Esophagus (tissue), 2 donors: ENCODE data around the gene ROGDI. TPM values are rescaled to one million over a fixed set of nuclear protein-coding genes. Genes with fewer than 3 reads are reported as not detected.
A peak's percentile ranks its signal among the peaks of the same experiment; 100 is the strongest.

Experiments used
- H3K27ac ChIP-seq, 2 donors: one replicate each; pipeline ENCODE4 v1.5.1; 2013; ENCODE audit warnings: low read depth in 2 of 2, mild to moderate bottlenecking in 2 of 2, inconsistent platforms in 1 of 2, low read length in 1 of 2, moderate library complexity in 1 of 2
- H3K27me3 ChIP-seq, 2 donors: one replicate each; pipeline ENCODE4 v1.6.1; 2013; ENCODE audit warnings: low read length in 2 of 2, control low read depth in 1 of 2, mild to moderate bottlenecking in 1 of 2; ENCODE audit not compliant: insufficient read depth in 2 of 2, control insufficient read depth in 1 of 2
- H3K36me3 ChIP-seq, 2 donors: one replicate each; pipeline ENCODE4 v1.6.1; 2013; ENCODE audit warnings: low read length in 1 of 2; ENCODE audit not compliant: control insufficient read depth in 2 of 2, insufficient read depth in 2 of 2
- H3K4me1 ChIP-seq, 2 donors: one replicate each; pipeline ENCODE4 v1.6.1; 2013; ENCODE audit warnings: low read length in 1 of 2; ENCODE audit not compliant: control insufficient read depth in 2 of 2, insufficient read depth in 2 of 2
- H3K4me3 ChIP-seq, 2 donors: one replicate each; pipeline ENCODE4 v1.5.1; 2013; ENCODE audit warnings: low read length in 2 of 2, mild to moderate bottlenecking in 2 of 2, low read depth in 1 of 2, moderate library complexity in 1 of 2
- H3K9me3 ChIP-seq, 2 donors: one replicate each; pipeline ENCODE4 v1.6.1; 2013; ENCODE audit warnings: mild to moderate bottlenecking in 2 of 2, low read depth in 1 of 2, low read length in 1 of 2, moderate library complexity in 1 of 2; ENCODE audit not compliant: control insufficient read depth in 2 of 2, insufficient read depth in 1 of 2
- WGBS, 2 donors: extraction: QIAGEN DNeasy Blood & Tissue Kit; methylation state at CpG; one replicate each; pipeline ENCODE4 v1.1.7; 2013; 5-methylcytosine and 5-hydroxymethylcytosine counted together
- polyA plus RNA-seq, 2 donors: library from polyadenylated mRNA; stranded (reverse); fragments of 200-250 nt; gene quantifications; one replicate each; pipeline ENCODE4 v1.2.3, GENCODE V29; 2013
- donor health status: healthy with polysubstance abuse.
- donor health status: Bipolar disorder and iron deficiency.

ROGDI gene
- polyA plus RNA-seq, 2 donors: 28.7 to 49.5 TPM

DNA sequence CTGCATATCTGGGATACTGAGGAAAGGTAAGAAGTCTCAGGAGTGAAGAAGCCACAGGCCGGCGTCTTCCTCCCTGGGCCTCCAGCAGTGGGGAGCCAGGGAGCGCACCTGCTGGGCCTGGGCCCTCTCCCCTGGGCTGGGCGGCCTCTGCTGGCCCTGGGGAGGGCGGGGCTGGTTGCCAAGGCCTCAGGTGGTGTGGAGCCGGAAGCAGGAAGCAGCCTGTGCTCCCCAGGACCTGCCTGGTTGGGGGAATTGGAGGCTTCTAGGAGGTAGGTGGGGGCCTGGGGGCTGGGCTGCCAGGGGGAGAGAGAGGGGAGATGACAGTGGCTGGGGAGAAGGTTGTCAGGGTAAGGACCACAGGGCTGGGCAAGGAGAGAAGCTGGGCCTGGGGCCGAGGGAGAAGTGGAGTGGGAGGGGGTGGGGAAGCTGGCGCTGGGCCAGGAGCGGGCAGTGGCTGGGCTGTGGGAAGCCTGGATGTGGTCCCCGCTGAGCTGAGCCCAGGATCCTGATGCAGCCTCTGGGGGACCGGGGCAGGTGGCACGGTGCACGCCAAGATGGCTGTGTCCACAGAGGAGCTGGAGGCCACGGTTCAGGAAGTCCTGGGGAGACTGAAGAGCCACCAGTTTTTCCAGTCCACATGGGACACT is 7.1 kb downstream of the ROGDI start, which contains the start of gene SMIM22:
TSS of gene SMIM22 (plus strand) at position 189 of the 647 bp plus-strand sequence. CDS start at position 555, 366 bp downstream.
- Histone ChIP-seq H3K36me3 (peaks cover 7 to 20% of the 10 kb centered on the region in 2 donors), H3K4me3 (peak within 1 kb of the TSS; percentile 5 to 19), H3K27me3 (no peaks in the 10 kb centered on the region), H3K27ac (no peak within 1 kb of the TSS), H3K4me1 (peaks cover 0 to 4% of the 10 kb centered on the region in 2 donors), H3K9me3 (no peaks in the 10 kb centered on the region)
- 56 to 69% methylated on average over 14 of the region's 14 CpGs for WGBS, 2 donors

DNA sequence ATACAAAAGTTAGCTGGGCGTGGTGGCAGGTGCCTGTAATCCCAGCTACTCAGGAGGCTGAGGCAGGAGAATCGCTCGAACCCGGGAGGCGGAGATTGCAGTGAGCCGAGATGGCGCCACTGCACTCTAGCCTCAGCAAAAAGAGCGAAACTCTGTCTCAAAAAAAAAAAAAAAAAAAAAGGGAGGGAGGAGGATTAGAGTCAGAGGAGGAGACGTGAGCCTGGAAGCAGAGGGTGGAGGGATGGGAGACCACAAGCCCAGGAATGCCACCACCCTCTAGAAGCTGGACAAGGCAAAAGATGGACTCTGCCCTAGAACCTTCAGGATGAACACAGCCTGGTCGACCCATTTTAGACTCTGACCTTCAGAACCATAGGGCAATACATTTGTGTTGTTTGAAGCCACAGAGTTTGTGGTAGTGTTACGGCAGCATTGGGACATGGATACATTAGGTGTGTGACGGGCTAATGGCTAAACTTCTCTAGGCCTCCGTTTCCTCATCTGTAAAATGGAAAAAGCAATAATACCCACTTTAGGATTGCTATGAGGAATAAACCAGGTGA is 9.4 kb downstream of the ROGDI start:
- 70 to 75% methylated on average over 12 to 13 of the region's 13 CpGs for WGBS, 2 donors
- Histone ChIP-seq H3K4me3 (no peak overlapping the region), H3K9me3 (no peaks in the 10 kb centered on the region), H3K36me3 (peaks cover 4 to 10% of the 10 kb centered on the region in 2 donors), H3K4me1 (peaks cover 0 to 3% of the 10 kb centered on the region in 2 donors), H3K27ac (no peak overlapping the region), H3K27me3 (no peaks in the 10 kb centered on the region)

GRCh38 chr16:4790871-4791270 is 11.6 kb downstream of the ROGDI start:
- no peaks in the 10 kb centered on the region for H3K36me3 ChIP-seq
- H3K27ac ChIP-seq: no peak overlapping the region
- peaks cover 0 to 3% of the 10 kb centered on the region in 2 donors for H3K4me1 ChIP-seq
- H3K9me3 ChIP-seq: no peaks in the 10 kb centered on the region
- H3K4me3 ChIP-seq: no peak overlapping the region
- 76 to 77% methylated on average over 10 of the region's 10 CpGs for WGBS, 2 donors
- no peaks in the 10 kb centered on the region for H3K27me3 ChIP-seq

GRCh38 chr16:4790261-4790660 is 12.2 kb downstream of the ROGDI start:
- Histone ChIP-seq H3K4me1 (peaks cover 0 to 3% of the 10 kb centered on the region in 2 donors), H3K9me3 (no peaks in the 10 kb centered on the region)
- WGBS, 2 donors: 73% methylated on average over 10 of the region's 10 CpGs

DNA sequence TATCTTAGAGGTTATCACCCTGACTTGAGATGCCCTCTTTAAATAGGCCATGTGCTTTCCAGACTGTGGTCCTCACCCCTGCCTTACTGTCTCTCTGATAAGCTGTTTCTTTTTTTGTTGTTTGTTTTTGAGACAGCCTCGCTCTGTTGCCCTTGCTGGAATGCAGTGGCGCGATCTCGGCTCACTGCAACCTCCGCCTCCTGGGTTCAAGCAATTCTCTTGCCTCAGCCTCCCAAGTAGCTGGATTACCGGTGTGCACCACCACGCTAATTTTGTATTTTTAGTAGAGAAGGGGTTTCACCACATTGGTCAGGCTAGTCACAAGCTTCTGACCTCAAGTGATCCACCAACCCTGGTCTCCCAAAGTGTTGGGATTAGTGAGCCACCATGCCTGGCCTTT is 13.5 kb downstream of the ROGDI start:
- 88 to 90% methylated on average over 7 of the region's 7 CpGs for WGBS, 2 donors
- Histone ChIP-seq H3K27ac (no peak overlapping the region), H3K4me3 (no peak overlapping the region), H3K4me1 (peaks cover 0 to 3% of the 10 kb centered on the region in 2 donors), H3K36me3 (no peaks in the 10 kb centered on the region), H3K9me3 (no peaks in the 10 kb centered on the region), H3K27me3 (no peaks in the 10 kb centered on the region)

More at GRCh38 chr16:4790261-4790660, 12.2 kb downstream of the ROGDI start:
- Histone ChIP-seq H3K27me3 (no peaks in the 10 kb centered on the region), H3K4me3 (no peak overlapping the region), H3K27ac (no peak overlapping the region), H3K36me3 (no peaks in the 10 kb centered on the region)

GRCh38 chr16:4788489-4788889 is 13.9 kb downstream of the ROGDI start:
- 63 to 64% methylated on average over 9 of the region's 9 CpGs for WGBS, 2 donors
- H3K4me3 ChIP-seq: no peak overlapping the region
- H3K27me3 ChIP-seq: no peaks in the 10 kb centered on the region
- H3K9me3 ChIP-seq: no peaks in the 10 kb centered on the region
- H3K36me3 ChIP-seq: no peaks in the 10 kb centered on the region
- H3K4me1 ChIP-seq: peaks cover 0 to 3% of the 10 kb centered on the region in 2 donors
- no peak overlapping the region for H3K27ac ChIP-seq

DNA sequence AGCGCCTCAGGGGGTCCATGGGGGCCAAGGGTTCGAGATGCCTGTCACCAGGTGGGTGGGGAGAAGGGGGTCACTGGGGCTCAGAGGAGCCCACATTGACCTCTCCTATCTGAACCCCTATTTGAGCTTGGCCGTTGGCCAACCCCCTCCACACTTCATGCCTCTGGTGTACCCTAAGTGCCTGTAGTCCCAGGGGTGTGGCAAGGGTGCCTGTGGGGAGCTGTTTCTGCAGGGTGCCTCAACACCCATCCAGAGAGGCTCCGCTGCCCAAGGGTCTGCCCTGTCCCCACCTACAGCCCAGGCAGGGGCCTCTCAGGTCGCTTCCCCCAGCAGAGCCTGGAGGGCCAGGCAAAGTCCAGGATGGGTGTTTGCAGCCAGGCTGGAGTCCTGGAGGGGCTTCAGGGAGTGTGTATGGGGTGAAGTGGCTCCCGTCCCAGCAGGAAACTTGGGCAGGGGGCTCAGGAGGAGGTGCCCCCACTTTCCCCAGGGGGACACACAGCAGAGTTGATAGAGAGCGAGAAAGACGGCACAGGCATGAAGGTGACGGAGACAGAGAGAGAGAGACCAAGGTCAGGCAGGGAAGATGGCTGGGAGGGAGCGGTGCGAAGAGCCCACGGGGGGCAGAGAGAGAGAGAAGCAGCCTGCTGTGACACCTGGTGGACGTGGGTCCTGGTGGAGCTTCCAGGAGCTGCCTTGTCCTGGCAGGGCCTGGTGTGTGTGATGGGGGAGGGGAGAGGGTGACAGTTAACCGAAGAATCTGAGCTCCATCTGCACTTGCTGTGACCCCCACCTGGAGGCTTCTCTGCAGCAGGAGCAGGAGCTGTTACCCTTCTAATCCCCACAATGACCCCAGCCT is 14.6 kb downstream of the ROGDI start, which contains the start of gene SEPTIN12:
TSS of gene SEPTIN12 (minus strand) at position 719 of the 856 bp plus-strand sequence. CDS start at position 19, 700 bp downstream.
- Histone ChIP-seq H3K27me3 (no peaks in the 10 kb centered on the region), H3K4me3 (no peak within 1 kb of the TSS), H3K9me3 (no peaks in the 10 kb centered on the region), H3K36me3 (no peaks in the 10 kb centered on the region), H3K27ac (no peak within 1 kb of the TSS), H3K4me1 (peaks cover 0 to 3% of the 10 kb centered on the region in 2 donors)
- 75 to 77% methylated on average over 14 of the region's 14 CpGs for WGBS, 2 donors

DNA sequence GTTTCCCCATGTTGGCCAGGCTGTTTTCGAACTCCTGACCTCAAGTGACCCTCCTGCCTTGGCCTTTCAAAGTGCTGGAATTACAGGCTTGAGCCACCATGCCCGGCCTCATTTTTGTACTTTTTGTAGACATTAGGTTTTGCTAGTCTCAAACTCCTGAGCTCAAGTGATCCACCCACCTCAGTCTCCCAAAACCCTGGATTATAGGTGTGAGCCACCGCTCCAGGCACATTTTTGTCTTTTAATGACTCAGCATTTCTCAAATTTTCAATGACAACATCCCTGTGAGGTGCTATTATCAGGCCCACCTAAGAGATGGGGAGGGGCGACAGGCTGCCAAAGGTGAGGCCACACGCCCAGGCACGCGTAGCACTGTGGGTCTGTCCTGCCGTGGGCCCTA is 15.4 kb downstream of the ROGDI start:
- WGBS, 2 donors: 66% methylated on average over 8 of the region's 8 CpGs
- Histone ChIP-seq H3K27me3 (no peaks in the 10 kb centered on the region), H3K4me3 (no peak overlapping the region), H3K4me1 (peaks cover 0 to 3% of the 10 kb centered on the region in 2 donors), H3K36me3 (no peaks in the 10 kb centered on the region), H3K27ac (no peak overlapping the region), H3K9me3 (no peaks in the 10 kb centered on the region)

DNA sequence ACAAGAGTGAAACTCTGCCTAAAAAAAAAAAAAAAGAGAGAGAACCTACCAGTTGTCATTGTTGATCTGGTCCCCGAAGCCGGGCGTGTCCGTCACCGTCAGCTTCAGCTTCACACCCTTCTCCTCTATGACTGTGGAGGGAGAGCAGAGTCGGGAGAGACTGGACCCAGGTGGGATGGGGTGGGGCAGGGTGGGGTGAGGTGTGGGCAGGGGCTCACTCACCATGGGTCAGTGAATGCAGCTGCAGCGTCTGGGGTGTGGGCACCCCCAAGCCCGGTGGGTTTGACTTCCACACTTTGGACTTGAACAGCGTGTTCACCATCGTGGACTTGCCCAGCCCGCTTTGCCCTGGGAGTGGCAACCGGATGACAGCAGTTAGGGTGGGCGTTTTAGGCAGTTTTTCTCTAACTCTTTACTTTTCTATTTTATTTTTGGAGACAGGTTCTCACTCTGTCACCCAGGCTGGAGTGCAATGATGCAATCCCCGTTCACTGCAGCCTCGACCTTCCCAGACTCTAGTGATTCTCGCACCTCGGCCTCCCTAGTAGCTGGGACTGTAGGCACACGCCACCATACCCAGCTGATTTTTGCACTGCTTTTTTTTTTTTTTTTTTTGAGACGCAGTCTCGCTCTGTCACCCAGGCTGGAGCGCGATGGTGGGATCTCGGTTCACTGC is 16.5 kb downstream of the ROGDI start:
- peaks cover 0 to 3% of the 10 kb centered on the region in 2 donors for H3K4me1 ChIP-seq
- 82 to 87% methylated on average over 21 to 23 of the region's 23 CpGs for WGBS, 2 donors
- H3K9me3 ChIP-seq: no peaks in the 10 kb centered on the region
- H3K36me3 ChIP-seq: no peaks in the 10 kb centered on the region
- no peak overlapping the region for H3K27ac ChIP-seq
- no peaks in the 10 kb centered on the region for H3K27me3 ChIP-seq
- no peak overlapping the region for H3K4me3 ChIP-seq
